ELF-1 (cell line): ENCODE measurements around the gene MAD1L1.
A peak's percentile ranks its signal among the peaks of the same experiment; 100 is the strongest.

Experiments
- DNase-seq: peaks from one replicate; pipeline ENCODE4 v3.0.0-alpha.2; 2016; ENCODE audit warnings: low read depth, low spot score

Gene MAD1L1

DNA sequence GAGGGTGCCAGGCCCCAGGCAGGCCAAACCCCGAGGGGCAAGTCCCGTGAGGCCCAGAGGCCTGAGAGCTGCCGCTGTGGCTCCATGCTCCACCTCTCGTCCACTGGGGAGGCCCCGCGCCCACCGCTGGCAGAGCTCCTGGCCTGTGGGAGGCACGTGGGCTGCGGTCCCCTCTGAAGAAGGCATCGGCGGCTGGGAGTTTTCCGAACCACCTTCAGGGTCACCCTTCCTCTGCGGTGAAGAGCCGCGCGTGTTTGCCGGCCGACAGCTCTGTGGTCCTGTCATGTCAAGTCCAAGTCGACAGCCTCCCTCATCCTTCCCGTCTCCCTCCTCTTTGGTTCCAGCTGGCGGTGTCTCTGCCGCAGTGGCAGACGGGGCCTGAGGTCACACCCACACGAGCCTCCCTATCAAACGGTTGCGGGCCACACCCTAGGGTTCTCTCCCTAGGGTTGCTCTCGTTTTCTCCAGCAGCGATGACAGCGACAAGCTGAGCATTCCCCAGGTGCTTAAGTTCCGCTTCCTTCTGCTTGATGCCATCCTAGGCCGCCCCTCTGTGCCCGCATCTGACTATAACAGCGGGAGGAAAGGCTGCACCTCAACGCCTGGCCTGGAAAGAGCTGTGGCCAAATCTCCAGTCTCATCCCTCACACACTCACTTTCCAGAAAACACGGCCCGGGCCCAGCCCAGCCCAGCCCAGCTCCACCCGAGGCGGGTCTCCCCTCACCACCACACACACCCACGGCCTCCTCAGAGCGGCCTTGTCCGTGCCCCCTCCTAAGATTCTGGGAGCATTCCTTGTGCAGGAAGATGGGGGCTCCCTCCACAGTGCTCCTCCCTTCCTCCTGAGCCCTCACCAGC, 377.6 kb downstream of the MAD1L1 start:
- peak; percentile 3 for DNase-seq

DNA sequence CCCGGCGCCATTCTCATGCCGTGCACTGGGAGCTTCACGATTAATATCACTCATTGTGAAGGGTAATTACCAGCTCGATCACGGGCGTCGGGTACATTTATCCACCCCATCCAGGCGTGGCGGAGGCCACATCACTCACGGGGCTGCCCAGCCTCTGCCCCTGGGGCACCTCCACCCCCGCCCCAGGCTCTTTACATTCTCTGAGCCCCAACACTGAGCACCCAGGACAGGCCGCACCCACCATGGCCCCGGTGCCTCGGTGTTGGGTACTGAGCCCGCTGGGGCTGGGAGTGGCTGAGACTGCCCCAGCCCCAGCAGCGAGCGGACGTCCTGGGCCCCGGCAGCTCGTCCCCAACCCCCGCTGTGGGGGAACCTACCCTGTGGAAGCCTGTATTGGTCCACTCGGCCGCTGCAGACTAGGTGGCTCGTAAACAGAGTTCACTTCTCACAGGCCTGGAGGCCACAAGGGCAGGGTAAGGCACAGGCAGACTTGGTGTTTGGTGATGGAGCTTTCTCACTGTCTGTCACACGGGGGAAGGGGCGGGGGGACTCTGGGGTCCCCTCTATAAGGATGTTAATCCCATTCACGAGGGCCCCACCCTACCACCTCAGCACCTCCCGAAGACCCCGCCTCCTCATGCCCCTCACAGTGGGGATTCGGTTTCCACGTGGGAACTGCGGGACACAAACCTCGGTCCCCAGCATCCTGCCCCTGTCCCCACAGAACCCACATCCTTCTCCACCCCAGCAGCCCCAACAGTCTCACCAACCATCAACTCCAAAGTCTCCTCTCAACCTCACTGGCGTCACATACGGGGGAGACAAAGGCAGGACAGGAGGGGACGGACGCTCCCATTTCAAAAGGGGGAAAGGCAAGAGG, 378.5 kb downstream of the MAD1L1 start:
- DNase-seq: peak; percentile 2

DNA sequence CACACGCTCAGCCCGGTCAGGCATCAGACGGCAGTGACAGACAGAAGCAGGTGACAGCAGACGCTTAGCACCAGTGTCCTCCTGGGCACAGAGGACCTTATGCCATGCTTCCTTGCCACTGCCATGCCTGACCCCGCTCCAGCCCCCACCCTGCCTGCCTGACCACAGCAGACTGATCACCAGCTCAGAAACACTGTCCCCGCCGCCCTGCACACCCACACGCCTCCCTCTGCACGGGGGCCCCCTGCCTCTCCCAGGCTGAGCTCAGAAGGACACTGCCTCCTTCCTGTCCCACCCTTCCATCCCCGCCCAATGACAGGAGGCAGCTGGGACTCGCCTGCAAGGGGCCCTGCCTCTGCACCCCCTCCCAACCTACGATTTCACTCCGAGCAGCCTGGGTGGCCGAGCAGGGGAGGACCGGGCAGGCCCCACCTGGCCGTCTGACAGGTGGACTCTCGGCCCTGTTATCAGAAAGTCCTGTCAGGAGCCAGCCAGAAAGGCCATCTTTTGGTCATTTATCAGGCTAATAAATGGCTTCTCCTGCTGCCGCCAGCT, 379.2 kb downstream of the MAD1L1 start:
- DNase-seq: no peak

DNA sequence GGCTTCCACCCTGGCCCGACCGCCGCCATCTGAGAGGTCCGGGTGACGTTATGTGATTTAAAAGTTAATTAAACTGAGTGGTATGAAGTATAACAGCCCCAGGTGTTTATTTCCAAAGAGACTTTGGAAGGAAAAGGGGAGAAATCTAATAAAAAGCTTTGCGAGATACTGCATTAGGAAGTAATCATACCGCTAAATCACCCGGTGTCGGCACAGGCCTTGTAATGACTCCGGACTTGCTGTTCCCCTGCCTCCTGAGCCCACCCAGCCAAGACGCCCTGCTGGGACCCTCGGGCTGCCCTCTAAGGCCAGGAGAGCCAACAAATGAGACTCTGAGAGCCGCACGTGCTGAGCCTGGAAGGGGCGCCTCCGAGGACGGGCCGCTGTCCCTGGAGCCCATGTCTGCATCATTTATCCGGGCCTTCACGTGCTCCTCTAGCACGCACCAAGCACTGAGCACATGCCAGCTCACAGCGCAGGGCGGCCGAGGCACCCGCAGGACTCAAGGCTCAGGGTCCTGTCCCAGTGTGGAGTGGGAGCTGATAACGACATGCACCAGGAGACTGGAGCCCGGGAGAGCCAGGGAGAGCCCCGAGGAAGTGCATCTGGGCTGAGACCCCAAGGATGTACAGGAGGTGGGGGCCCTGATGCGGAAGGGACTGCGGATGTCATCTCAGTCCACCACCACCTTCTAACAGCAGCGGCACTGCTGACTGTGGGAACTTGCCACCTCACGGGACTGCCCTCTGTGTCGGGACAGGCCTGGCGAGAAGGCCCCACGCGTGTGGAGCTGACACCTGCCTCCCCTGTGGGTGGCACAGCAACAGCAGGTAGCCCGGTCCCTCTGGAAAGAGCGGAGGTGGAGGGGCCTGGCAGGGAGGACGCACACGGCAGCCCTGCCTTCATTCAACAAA, 380.0 kb downstream of the MAD1L1 start:
- DNase-seq: peak; percentile 0

DNA sequence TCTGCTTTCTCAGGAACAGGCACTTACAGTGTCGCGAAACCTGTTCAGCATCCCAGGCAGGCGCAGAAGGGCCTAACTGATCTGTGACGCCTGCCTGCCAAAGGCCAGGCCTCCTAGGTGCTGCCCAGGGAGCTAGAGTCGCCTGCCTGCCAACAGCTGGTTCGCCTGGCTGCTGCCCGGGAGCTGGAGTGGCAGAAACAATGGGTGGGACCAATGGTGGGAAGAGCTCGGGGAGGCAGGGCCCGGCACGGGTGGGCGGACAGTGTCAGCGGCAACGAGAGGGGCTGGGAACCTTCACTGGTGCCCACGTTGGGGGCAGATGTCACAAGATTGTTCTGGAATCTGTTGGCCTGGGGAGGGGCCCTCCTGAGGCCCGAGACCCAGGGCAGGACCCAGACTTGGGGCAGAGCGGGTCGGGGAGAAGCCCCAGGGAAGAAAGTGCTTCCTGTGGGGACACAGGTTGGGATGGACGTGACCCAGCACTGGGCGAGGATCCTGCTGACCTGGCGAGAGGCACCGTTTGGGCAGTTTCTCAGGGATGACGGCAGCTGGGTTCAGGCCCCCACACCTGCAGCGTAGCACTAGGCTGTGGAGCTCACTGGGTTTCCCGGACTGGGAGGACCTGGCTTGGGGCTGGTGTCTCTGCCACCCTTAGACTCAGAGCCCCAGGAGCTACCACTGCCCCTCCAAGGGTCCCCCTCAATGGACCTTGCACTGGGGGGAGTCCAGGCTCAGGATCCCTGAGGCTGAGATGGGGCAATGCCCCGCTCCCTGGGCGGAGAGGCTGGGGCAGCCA, 380.8 kb downstream of the MAD1L1 start:
- no peak for DNase-seq

DNA sequence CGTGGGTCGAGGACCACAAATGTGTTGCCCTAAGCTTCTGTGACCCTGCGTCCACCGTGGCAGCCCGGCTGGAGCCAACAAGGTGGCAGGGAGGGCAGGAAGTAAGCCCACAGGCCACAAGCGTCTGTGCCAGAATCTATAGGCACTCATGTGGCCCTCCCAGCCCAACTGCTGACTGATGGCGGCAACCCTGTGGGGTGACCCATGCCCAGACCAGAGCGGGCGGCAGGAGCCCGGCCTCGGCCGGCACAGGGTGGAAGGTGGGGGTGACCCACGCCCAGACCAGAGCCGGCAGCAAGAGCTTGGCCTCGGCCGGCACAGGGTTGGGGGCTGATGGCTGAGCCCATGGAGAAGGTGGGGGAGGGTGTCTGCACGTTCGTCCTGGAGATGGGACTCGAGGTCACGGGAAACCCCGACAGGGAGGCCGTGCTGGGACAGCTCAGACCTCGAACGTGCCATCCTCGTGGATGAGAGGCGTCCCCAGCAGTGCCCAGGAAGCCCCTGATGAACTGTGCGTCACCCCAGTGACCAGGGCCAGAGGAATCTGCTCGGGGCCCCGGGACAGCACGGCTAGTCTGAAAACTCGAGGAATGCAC, 381.7 kb downstream of the MAD1L1 start:
- no peak for DNase-seq

DNA sequence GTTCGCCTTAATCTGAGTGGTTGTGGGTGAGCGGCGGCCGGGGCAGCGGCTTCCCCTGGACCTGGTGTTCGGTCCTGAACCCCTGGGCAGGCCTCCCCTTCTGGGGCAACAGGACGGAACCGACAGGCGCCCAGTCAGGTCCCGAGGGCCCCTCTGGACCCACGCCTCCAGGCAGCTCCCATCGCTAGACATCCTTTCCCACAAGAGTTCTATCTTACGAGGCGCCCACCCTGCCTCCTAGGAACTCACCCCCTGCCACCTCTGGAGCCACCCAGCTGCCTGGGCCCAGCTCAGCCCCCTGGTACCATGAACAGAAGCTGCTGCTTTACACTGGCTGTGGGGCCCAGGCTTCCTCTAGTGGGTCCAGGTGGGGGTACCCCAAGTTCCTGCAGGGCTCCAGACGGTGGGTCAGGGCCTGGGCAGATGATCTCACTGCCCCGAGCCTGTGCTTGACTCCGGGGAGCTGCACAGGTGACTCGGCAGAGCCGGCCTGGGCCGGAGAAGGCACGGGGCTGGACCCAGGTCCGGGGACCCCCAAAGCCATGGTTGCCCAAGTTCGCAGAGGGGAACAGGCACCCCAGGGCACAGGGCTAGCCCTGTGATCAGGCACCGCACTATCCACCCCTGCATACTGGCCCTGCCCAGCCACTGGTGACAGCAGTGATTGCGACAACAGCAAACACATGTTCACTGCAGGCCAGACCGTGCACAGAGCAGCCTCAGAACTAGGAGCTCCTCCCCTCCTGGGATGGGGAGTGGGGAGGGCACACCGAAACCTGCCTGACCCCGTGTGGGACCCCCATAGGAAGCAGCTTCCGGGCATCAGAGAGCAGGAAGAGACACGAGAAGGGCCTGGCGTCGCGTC, 382.4 kb downstream of the MAD1L1 start:
- DNase-seq: no peak

DNA sequence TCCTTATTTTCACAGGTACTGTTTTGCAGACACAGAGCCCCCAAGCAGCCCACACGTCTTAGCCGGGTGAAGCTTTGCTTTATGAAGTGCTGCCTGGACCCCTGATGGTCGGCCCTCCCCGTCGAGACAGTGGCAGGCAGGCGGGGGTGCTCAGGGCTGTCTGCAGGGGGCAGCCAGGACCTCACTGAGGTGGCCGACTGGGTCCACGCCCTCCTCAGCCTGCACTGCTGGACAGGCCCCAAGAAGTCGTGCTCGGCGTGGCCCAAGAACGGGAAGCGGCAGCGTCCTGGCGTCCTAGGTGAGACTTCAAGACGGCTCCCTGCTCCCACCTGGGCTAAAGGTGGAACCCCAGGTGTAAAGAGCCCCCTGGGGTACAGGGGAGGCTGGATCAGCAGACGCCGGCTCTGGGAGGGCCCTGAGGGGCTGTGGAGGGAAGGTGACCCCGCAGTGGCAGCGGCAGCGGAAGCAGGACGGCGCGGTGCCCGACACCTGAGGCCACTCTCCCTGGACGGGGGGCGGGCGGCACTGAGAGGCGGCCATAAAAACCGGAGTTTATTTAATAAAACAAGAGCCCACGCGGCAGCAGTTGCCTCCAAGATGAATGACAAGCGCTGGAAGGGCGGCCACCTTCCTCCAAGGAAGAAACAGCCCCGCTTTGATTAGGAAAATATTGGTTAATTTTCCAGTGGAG, 383.2 kb downstream of the MAD1L1 start:
- DNase-seq: no peak

DNA sequence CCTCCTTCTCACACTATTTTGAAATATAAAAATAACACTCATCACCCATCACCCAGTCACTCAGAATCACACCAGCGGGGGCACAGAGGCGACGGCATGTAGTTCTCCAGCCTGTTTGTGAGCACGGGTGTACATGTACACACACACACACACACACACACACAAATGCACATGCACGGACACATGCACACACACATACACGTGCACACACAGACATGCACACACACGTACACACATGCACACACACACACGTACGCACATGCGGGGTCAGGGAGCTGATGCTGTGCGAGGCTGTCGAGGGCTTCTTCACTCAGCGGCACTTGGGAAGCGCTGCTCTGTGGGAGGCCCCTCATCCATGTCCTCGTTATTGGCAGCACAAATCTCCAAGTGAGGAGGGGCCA, 383.8 kb downstream of the MAD1L1 start:
- DNase-seq: no peak

DNA sequence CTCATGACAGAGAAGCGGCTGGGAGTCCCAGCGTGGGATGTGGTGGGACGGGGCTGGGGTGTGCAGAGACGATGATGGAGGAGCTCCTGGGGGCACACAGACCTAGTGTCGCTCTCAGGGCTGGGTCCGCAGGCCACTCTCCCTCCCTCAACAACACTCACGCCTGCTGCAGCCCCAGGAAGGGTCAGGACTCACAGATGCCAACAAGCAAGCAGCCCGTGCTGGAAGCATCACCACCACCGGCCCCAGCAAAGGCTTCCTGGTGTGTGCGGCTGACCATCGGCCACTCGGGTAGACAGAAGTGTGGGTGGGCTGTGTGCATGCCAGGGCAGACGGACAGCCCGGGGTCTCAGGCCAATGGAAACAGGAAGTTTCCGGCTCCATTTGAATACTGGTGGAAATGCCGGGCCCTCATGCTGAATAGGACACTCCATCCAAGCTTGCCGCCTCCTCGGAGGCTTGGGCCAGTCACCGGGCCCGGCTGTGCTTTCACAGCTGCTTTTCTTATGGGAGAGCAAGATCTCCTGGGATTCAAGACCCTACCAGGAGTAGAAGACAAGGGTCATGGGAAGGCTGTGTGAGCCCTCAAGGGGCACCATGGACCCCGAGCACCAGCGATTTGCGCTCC, 384.6 kb downstream of the MAD1L1 start:
- no peak for DNase-seq

DNA sequence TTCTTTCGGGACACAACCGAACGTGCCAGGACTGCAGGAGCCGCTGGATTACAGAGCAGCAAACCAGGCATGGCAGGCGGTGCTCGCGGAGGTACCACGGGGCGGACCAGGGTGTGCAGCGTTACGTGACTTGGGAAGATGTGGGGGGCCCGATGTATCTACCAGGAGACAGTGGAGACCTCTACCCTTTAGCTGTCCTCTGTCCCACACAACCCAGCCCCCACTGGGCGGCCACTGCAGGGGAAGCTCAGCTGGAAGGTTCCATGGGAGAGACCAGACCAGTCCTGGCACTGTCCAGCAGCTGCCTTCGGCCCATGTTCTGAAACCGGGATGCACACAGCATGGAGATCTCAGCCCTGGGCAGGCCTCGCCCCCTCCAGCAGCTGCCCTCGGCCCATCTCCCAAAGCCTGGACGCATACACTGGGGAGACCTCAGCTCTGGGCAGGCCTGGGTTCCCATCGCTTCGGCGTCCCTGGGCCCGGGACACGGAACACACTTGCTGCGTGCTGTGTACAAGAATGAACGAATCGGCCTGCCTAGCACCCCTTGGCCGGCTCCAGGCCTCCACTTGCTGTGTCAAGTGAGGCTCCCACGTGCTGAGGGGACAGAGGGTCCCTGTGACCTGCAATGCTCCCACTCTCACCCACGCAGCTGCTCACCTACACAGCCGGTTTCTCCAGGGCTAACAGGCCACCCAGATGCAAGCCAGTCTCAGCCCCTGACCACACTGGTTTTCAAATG, 385.3 kb downstream of the MAD1L1 start:
- DNase-seq: no peak

DNA sequence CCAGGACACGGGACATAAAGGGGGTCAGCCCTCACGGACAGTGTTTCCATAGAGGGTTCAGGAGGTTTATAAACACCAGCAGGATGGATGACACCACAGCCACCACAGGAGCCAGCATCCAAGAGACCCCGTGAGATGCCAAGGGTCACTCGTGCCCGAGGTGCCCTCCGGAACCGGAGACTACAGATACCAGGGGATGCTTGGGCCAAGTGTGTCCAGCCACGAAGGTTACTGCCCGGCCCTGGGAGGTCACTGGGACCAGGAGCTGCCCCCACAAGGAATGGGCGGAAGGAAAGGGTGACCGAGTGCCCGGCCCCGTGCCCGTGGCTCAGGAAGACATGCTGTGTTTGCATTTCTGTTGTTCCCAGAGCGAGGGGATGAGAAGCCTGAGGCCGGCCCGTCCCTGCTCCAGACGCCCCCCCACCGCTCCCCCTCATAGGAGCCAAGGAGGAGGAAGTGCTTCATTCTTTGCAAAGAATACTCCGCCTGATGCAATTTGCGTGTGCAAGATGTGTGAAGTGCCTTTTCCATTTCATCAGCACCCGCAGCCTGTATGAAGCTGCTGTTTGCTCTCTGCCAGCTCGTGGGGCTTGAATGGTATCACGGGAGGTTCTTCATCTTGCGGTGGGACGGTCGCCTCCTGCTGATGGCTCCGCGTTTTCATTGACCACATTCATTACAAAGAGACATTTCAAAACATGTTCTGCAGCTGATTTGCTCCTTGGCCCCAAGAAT, 386.2 kb downstream of the MAD1L1 start:
- no peak for DNase-seq

DNA sequence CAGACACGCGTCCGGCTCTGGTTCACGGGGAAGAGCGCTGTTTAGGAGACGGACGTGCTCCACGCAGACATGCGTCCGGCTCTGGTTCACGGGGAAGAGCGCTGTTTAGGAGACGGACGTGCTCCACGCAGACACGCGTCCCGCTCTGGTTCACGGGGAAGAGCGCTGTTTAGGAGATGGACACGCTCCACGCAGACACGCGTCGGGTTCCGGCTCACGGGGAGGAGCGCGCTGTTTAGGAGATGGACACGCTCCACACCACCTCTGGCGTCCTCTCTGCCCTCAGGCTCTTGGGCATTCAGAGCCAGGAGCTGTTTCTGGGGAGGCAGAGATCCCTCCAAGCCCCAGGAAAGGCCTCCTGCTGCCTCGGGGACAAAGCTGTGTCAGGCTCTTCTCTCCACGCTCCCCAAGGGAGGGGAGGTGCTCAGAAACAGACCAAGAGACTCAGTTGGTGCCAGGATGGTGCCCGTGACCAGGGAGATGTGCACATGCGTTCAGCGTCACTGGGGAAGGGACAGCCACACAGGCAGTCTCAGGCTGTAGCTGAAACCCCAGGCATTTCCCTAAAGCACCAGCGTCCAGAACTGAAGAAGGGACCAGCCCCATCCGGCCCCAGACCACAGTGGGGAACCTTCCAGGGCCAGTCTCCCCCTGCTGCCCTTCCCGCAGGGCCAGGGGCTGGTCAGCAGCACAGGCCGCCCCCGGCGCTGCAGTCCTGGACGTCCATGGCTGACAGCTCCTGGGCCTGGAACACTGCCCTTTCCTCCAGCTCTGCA, 387.0 kb downstream of the MAD1L1 start:
- no peak for DNase-seq

DNA sequence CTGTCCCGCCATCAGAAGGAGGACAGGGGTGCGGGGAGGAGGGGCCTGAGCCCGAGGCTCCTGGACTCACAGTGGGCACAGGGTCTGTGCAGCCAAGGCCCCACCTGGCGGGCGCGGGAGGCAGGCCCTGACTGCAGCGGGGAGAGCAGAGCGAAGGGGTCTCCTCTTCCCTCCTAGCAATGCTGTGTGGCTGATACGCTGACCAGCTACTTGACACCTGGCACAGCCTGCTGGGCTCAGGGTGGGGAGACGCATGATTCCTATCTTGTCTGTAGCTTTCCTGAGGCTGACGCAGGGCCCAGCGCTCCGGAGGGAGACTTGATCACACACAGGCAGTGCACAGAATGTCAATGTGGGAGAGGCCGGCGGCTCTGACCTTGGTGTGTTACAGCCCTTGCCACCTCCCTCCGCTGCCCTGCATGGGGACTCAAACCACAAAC, 387.8 kb downstream of the MAD1L1 start:
- no peak for DNase-seq

DNA sequence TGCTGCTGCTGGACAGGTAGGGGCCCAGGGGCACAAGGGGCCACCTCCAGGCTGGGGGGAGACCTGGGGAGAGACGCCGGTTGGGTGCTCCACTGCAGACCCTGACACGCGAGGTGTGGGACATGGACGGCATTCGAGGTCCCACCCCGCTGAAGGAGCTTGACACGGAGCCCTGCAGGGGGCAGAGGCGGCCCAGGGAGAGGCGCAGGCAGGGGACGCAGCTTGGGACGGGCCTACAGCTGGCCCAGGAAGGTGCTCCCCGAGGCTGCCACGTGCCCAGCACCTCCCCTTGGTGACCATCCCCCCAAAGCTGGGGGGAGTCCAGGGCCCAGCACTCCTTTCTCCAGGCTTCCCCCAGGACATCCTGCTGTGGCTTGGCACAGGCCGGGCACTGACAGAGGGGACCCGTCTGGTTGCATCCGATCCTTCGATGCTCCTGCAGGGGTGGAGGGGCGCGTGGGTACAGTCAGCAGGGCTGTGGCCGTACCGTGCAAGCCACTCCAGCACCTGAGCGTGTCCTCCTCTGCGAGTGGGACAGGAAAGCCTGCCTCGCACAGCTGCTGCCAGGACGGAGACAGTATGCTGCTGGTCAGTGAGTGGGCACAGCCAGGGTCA, 388.3 kb downstream of the MAD1L1 start:
- DNase-seq: no peak
